ENCODE measurements around the gene HEXA.

Gene HEXA

GRCh38 chr15:72365844-72366243 lies 10.0 kb downstream of the HEXA start:
- H3K79me1 ChIP-seq (ENCODE audit: low read depth, low read length), result no peaks in the 10 kb centered on the region
- no peak overlapping the region for H2BK120ac ChIP-seq (ENCODE audit: low read depth, low read length)
- no peak for DNase-seq (ENCODE audit: low spot score)
- no peak overlapping the region for H3K4ac ChIP-seq (ENCODE audit: low read length)
- H2BK12ac ChIP-seq (ENCODE audit: low read length), result no peak overlapping the region
- H3K18ac ChIP-seq (ENCODE audit: low read length), result no peak overlapping the region
- H3K4me3 ChIP-seq (ENCODE audit: low read length in 2 of 2), result no peak overlapping the region
- no peak overlapping the region for H2AK5ac ChIP-seq (ENCODE audit: low read depth, low read length)
- no peak overlapping the region for H2BK5ac ChIP-seq (ENCODE audit: low read length)
- no peak overlapping the region for H3K14ac ChIP-seq (ENCODE audit: low read length)
- H2AFZ ChIP-seq (ENCODE audit: low read length), result no peak overlapping the region
- no CpG with 5 or more reads among the region's 1 CpG for WGBS, 2 donors (ENCODE audit: extremely low coverage in 2 of 2, insufficient read length in 2 of 2, insufficient replicate concordance in 1 of 2)
- no peak overlapping the region for H3K23ac ChIP-seq (ENCODE audit: low read depth, low read length, poor library complexity)
- H3K36me3 ChIP-seq (replicated peaks in 1 of 2; ENCODE audit: control insufficient read depth in 2 of 2, insufficient read depth in 2 of 2, low read length in 2 of 2), result peaks cover 2 to 13% of the 10 kb centered on the region in 2 donors
- H4K91ac ChIP-seq (ENCODE audit: low read depth, low read length, poor library complexity), result no peak overlapping the region
- no peaks in the 10 kb centered on the region for H3K9me3 ChIP-seq (replicated peaks in 1 of 2; ENCODE audit: control insufficient read depth in 2 of 2, insufficient read depth in 1 of 2, low read depth in 1 of 2, low read length in 2 of 2)
- no peak overlapping the region for H3K4me2 ChIP-seq (ENCODE audit: insufficient read depth, low read length, poor library complexity, severe bottlenecking)
- H2BK15ac ChIP-seq (ENCODE audit: low read length), result no peak overlapping the region
- no peaks in the 10 kb centered on the region for H3K27me3 ChIP-seq (ENCODE audit: control insufficient read depth in 3 of 3, insufficient read depth in 3 of 3, low read depth in 1 of 3, low read length in 3 of 3)
- H3K9ac ChIP-seq (ENCODE audit: low read depth, low read length, poor library complexity), result no peak overlapping the region
- H4K8ac ChIP-seq (ENCODE audit: low read depth, low read length), result no peak overlapping the region
- H3K27ac ChIP-seq (replicated peaks; ENCODE audit: low read length), result no peak overlapping the region
- H3K4me1 ChIP-seq (ENCODE audit: control insufficient read depth in 2 of 2, insufficient read depth in 1 of 2, low read depth in 1 of 2, low read length in 2 of 2), result no peaks in the 10 kb centered on the region

GRCh38 chr15:72361176-72361575 lies 14.6 kb downstream of the HEXA start:
- Histone ChIP-seq H3K79me1 (ENCODE audit: low read depth, low read length) (no peaks in the 10 kb centered on the region), H3K4me1 (ENCODE audit: control insufficient read depth in 2 of 2, insufficient read depth in 1 of 2, low read depth in 1 of 2, low read length in 2 of 2) (no peaks in the 10 kb centered on the region), H3K4me2 (ENCODE audit: insufficient read depth, low read length, poor library complexity, severe bottlenecking) (no peak overlapping the region), H2AFZ (ENCODE audit: low read length) (no peak overlapping the region), H3K23ac (ENCODE audit: low read depth, low read length, poor library complexity) (no peak overlapping the region), H3K27ac (replicated peaks; ENCODE audit: low read length) (no peak overlapping the region), H3K9ac (ENCODE audit: low read depth, low read length, poor library complexity) (no peak overlapping the region), H2BK12ac (ENCODE audit: low read length) (no peak overlapping the region), H3K18ac (ENCODE audit: low read length) (no peak overlapping the region), H3K36me3 (replicated peaks in 1 of 2; ENCODE audit: control insufficient read depth in 2 of 2, insufficient read depth in 2 of 2, low read length in 2 of 2) (peaks cover 0 to 9% of the 10 kb centered on the region in 2 donors), H3K4ac (ENCODE audit: low read length) (no peak overlapping the region), H2BK15ac (ENCODE audit: low read length) (no peak overlapping the region), H3K4me3 (ENCODE audit: low read length in 2 of 2) (no peak overlapping the region), H4K8ac (ENCODE audit: low read depth, low read length) (no peak overlapping the region), H2BK5ac (ENCODE audit: low read length) (no peak overlapping the region), H4K91ac (ENCODE audit: low read depth, low read length, poor library complexity) (no peak overlapping the region), H3K9me3 (replicated peaks in 1 of 2; ENCODE audit: control insufficient read depth in 2 of 2, insufficient read depth in 1 of 2, low read depth in 1 of 2, low read length in 2 of 2) (no peaks in the 10 kb centered on the region), H3K14ac (ENCODE audit: low read length) (no peak overlapping the region), H2BK120ac (ENCODE audit: low read depth, low read length) (no peak overlapping the region), H3K27me3 (ENCODE audit: control insufficient read depth in 3 of 3, insufficient read depth in 3 of 3, low read depth in 1 of 3, low read length in 3 of 3) (no peaks in the 10 kb centered on the region), H2AK5ac (ENCODE audit: low read depth, low read length) (no peak overlapping the region)
- DNase-seq (ENCODE audit: low spot score), result no peak
- WGBS, 2 donors (ENCODE audit: extremely low coverage in 2 of 2, insufficient read length in 2 of 2, insufficient replicate concordance in 1 of 2), result no CpG with 5 or more reads among the region's 1 CpG

- WGBS, 2 donors (ENCODE audit: extremely low coverage in 2 of 2, insufficient read length in 2 of 2, insufficient replicate concordance in 1 of 2), result no CpG with 5 or more reads among the region's 7 CpGs
- Histone ChIP-seq H3K27me3 (ENCODE audit: control insufficient read depth in 3 of 3, insufficient read depth in 3 of 3, low read depth in 1 of 3, low read length in 3 of 3) (no peaks in the 10 kb centered on the region), H2AFZ (ENCODE audit: low read length) (no peak overlapping the region), H2BK15ac (ENCODE audit: low read length) (no peak overlapping the region), H3K79me1 (ENCODE audit: low read depth, low read length) (no peaks in the 10 kb centered on the region), H3K9me3 (replicated peaks in 1 of 2; ENCODE audit: control insufficient read depth in 2 of 2, insufficient read depth in 1 of 2, low read depth in 1 of 2, low read length in 2 of 2) (no peaks in the 10 kb centered on the region), H2AK5ac (ENCODE audit: low read depth, low read length) (no peak overlapping the region), H3K36me3 (replicated peaks in 1 of 2; ENCODE audit: control insufficient read depth in 2 of 2, insufficient read depth in 2 of 2, low read length in 2 of 2) (peaks cover 3 to 30% of the 10 kb centered on the region in 2 donors), H3K4ac (ENCODE audit: low read length) (no peak overlapping the region), H4K91ac (ENCODE audit: low read depth, low read length, poor library complexity) (no peak overlapping the region), H2BK12ac (ENCODE audit: low read length) (no peak overlapping the region), H3K9ac (ENCODE audit: low read depth, low read length, poor library complexity) (no peak overlapping the region), H3K14ac (ENCODE audit: low read length) (no peak overlapping the region), H3K18ac (ENCODE audit: low read length) (no peak overlapping the region), H3K4me2 (ENCODE audit: insufficient read depth, low read length, poor library complexity, severe bottlenecking) (no peak overlapping the region), H3K4me3 (ENCODE audit: low read length in 2 of 2) (no peak overlapping the region), H3K27ac (replicated peaks; ENCODE audit: low read length) (no peak overlapping the region), H3K23ac (ENCODE audit: low read depth, low read length, poor library complexity) (no peak overlapping the region), H3K4me1 (ENCODE audit: control insufficient read depth in 2 of 2, insufficient read depth in 1 of 2, low read depth in 1 of 2, low read length in 2 of 2) (no peaks in the 10 kb centered on the region), H2BK120ac (ENCODE audit: low read depth, low read length) (no peak overlapping the region), H4K8ac (ENCODE audit: low read depth, low read length) (peak overlapping the region; percentile 49), H2BK5ac (ENCODE audit: low read length) (no peak overlapping the region)
- DNase-seq (ENCODE audit: low spot score), result no peak
These were observed 17.1 kb downstream of the HEXA start for GRCh38 chr15:72358650-72359171.

- no peaks in the 10 kb centered on the region for H3K79me1 ChIP-seq (ENCODE audit: low read depth, low read length)
- H2BK15ac ChIP-seq (ENCODE audit: low read length), result no peak overlapping the region
- no CpG with 5 or more reads among the region's 3 CpGs for WGBS, 2 donors (ENCODE audit: extremely low coverage in 2 of 2, insufficient read length in 2 of 2, insufficient replicate concordance in 1 of 2)
- H3K9me3 ChIP-seq (replicated peaks in 1 of 2; ENCODE audit: control insufficient read depth in 2 of 2, insufficient read depth in 1 of 2, low read depth in 1 of 2, low read length in 2 of 2), result no peaks in the 10 kb centered on the region
- H3K9ac ChIP-seq (ENCODE audit: low read depth, low read length, poor library complexity), result no peak overlapping the region
- no peak overlapping the region for H3K14ac ChIP-seq (ENCODE audit: low read length)
- H2AFZ ChIP-seq (ENCODE audit: low read length), result no peak overlapping the region
- DNase-seq (ENCODE audit: low spot score), result no peak
- no peak overlapping the region for H3K4ac ChIP-seq (ENCODE audit: low read length)
- no peak overlapping the region for H4K8ac ChIP-seq (ENCODE audit: low read depth, low read length)
- H3K4me2 ChIP-seq (ENCODE audit: insufficient read depth, low read length, poor library complexity, severe bottlenecking), result no peak overlapping the region
- H2AK5ac ChIP-seq (ENCODE audit: low read depth, low read length), result no peak overlapping the region
- H3K4me1 ChIP-seq (ENCODE audit: control insufficient read depth in 2 of 2, insufficient read depth in 1 of 2, low read depth in 1 of 2, low read length in 2 of 2), result no peaks in the 10 kb centered on the region
- H3K36me3 ChIP-seq (replicated peaks in 1 of 2; ENCODE audit: control insufficient read depth in 2 of 2, insufficient read depth in 2 of 2, low read length in 2 of 2), result peaks cover 3 to 36% of the 10 kb centered on the region in 2 donors
- no peaks in the 10 kb centered on the region for H3K27me3 ChIP-seq (ENCODE audit: control insufficient read depth in 3 of 3, insufficient read depth in 3 of 3, low read depth in 1 of 3, low read length in 3 of 3)
- H2BK12ac ChIP-seq (ENCODE audit: low read length), result no peak overlapping the region
- no peak overlapping the region for H2BK120ac ChIP-seq (ENCODE audit: low read depth, low read length)
- no peak overlapping the region for H4K91ac ChIP-seq (ENCODE audit: low read depth, low read length, poor library complexity)
- no peak overlapping the region for H2BK5ac ChIP-seq (ENCODE audit: low read length)
- H3K23ac ChIP-seq (ENCODE audit: low read depth, low read length, poor library complexity), result no peak overlapping the region
- no peak overlapping the region for H3K4me3 ChIP-seq (ENCODE audit: low read length in 2 of 2)
- H3K27ac ChIP-seq (replicated peaks; ENCODE audit: low read length), result no peak overlapping the region
- no peak overlapping the region for H3K18ac ChIP-seq (ENCODE audit: low read length)
These were observed 17.7 kb downstream of the HEXA start for GRCh38 chr15:72358121-72358520.
